Retinal pigment epithelial cell (primary cell): ENCODE results near the gene KIF2A.

ENCODE experiments used
- DNase-seq: peaks from one replicate; pipeline ENCODE4 v3.0.0-alpha.2; 2010; ENCODE audit warnings: low read depth
- H3K4me3 ChIP-seq: 2 replicates; pipeline ENCODE4 v1.5.1; 2011; ENCODE audit warnings: mild to moderate bottlenecking, low read length, control low read depth, moderate library complexity
- CTCF ChIP-seq: conservative IDR thresholded peaks from 2 replicates; pipeline ENCODE4 v1.5.1; 2011; ENCODE audit warnings: low read depth, low read length, control low read depth, inconsistent platforms

KIF2A gene

GRCh38 chr5:62281411-62281810, 24.6 kb upstream of the KIF2A start:
- no peak for TF ChIP-seq CTCF
- H3K4me3 ChIP-seq = no peak overlapping the region

GRCh38 chr5:62282064-62282463, 23.9 kb upstream of the KIF2A start:
- TF ChIP-seq CTCF = no peak
- no peak overlapping the region for H3K4me3 ChIP-seq
- DNase-seq = no peak

More at GRCh38 chr5:62281411-62281810, 24.6 kb upstream of the KIF2A start:
- no peak for DNase-seq

GRCh38 chr5:62283005-62283404, 23.0 kb upstream of the KIF2A start:
- H3K4me3 ChIP-seq = no peak overlapping the region
- no peak for DNase-seq
- no peak for TF ChIP-seq CTCF

- TF ChIP-seq CTCF = no peak
- no peak for DNase-seq
- no peak overlapping the region for H3K4me3 ChIP-seq
Measured at GRCh38 chr5:62283861-62284260, 22.1 kb upstream of the KIF2A start.

GRCh38 chr5:62284946-62285891, 20.8 kb upstream of the KIF2A start:
- H3K4me3 ChIP-seq = no peak overlapping the region
- DNase-seq = no peak
- TF ChIP-seq CTCF = no peak

GRCh38 chr5:62286834-62287233, 19.2 kb upstream of the KIF2A start:
- H3K4me3 ChIP-seq = no peak overlapping the region
- DNase-seq = no peak
- TF ChIP-seq CTCF = no peak

GRCh38 chr5:62287237-62287636, 18.8 kb upstream of the KIF2A start:
- no peak overlapping the region for H3K4me3 ChIP-seq
- no peak for TF ChIP-seq CTCF
- no peak for DNase-seq
